H4 (cell line): ENCODE measurements around the gene SLC35A3. TPM values are rescaled to one million over a fixed set of nuclear protein-coding genes. Genes with fewer than 3 reads are reported as not detected.

ENCODE experiments used
- DNase-seq: peaks from one replicate; pipeline ENCODE4 v3.0.0-alpha.2; 2015; ENCODE audit warnings: low spot score
- total RNA-seq: library from RNA; depleted of rRNA; stranded (reverse); fragments of >200 nt; shearing (Covaris generic); gene quantifications from 2 replicates; pipeline ENCODE4 v1.2.3, GENCODE V29; 2014; rRNA removed

SLC35A3 gene
- total RNA-seq, 1 experiment from 2014 or later: 15.1 TPM

- DNase-seq: no peak
These were observed 106.9 kb downstream of the SLC35A3 start for GRCh38 chr1:100076744-100077143.

- DNase-seq: no peak
These were observed 107.7 kb downstream of the SLC35A3 start for GRCh38 chr1:100077531-100077930.

- DNase-seq: no peak
These were observed 110.5 kb downstream of the SLC35A3 start for GRCh38 chr1:100080331-100080730.

Other genes with a start within 250 kb of the SLC35A3 start
- gene FRRS1, start 203.4 kb upstream of the SLC35A3 start, total RNA-seq: 13.1 and 18.6 TPM in 2 replicates
- 6.6 and 10.6 TPM in 2 replicates for gene AGL, start 119.6 kb upstream of the SLC35A3 start, total RNA-seq
- 8.1 and 9.4 TPM in 2 replicates for gene SASS6, start 162.9 kb downstream of the SLC35A3 start, total RNA-seq
- 4.0 and 7.6 TPM in 2 replicates for gene TRMT13, start 163.2 kb downstream of the SLC35A3 start, total RNA-seq
- gene LRRC39, start 208.3 kb downstream of the SLC35A3 start, total RNA-seq: 0.06 TPM in 1 of 2 replicates, not detected in the other